Fibroblast of lung (primary cell): Measurements from ENCODE around the gene INTS15. TPM values are rescaled to one million over a fixed set of nuclear protein-coding genes. Genes with fewer than 3 reads are reported as not detected.

ENCODE experiments used
- DNase-seq, 2 donors: peaks; one replicate each; pipeline versions ENCODE4 v3.0.0 to v3.0.0-alpha.2; 2010; ENCODE audit warnings: low read depth in 2 of 2
- H2AFZ ChIP-seq: 2 replicates; pipeline ENCODE4 v1.5.1; 2012; ENCODE audit warnings: low read length, control low read depth, inconsistent platforms
- H3K27ac ChIP-seq: 2 replicates; pipeline ENCODE4 v1.5.1; 2011; ENCODE audit warnings: low read length, control low read depth; ENCODE audit not compliant: insufficient read depth
- H3K27me3 ChIP-seq: 2 replicates; pipeline ENCODE4 v1.5.1; 2011; ENCODE audit warnings: mild to moderate bottlenecking, low read length; ENCODE audit not compliant: control insufficient read depth, insufficient read depth
- H3K36me3 ChIP-seq: 2 replicates; pipeline ENCODE4 v1.5.1; 2011; ENCODE audit warnings: low read length; ENCODE audit not compliant: control insufficient read depth, insufficient read depth
- H3K4me1 ChIP-seq: 2 replicates; pipeline ENCODE4 v1.5.1; 2011; ENCODE audit warnings: low read length; ENCODE audit not compliant: control insufficient read depth, insufficient read depth; ENCODE audit errors: extremely low read depth
- H3K4me2 ChIP-seq: 2 replicates; pipeline ENCODE4 v1.5.1; 2011; ENCODE audit warnings: low read length, control low read depth; ENCODE audit not compliant: insufficient read depth; ENCODE audit errors: extremely low read depth
- H3K4me3 ChIP-seq, 4 experiments: fragments of 200-600 bp in 1 of 4; sonication (generic) in 1 of 4; replicated peaks in 1 of 4; 2 replicates each; pipeline ENCODE4 v1.5.1; 2011 to 2016; ENCODE audit warnings: low read length in 4 of 4, low read depth in 3 of 4, mild to moderate bottlenecking in 3 of 4, control low read depth in 2 of 4, inconsistent platforms in 1 of 4, mixed read lengths in 1 of 4; ENCODE audit not compliant: insufficient read depth in 1 of 4; ENCODE audit errors: control extremely low read depth in 1 of 4
- H3K79me2 ChIP-seq: 2 replicates; pipeline ENCODE4 v1.5.1; 2012; ENCODE audit warnings: mild to moderate bottlenecking, low read length, inconsistent platforms; ENCODE audit not compliant: control insufficient read depth, insufficient read depth
- H3K9ac ChIP-seq: 2 replicates; pipeline ENCODE4 v1.5.1; 2011; ENCODE audit warnings: mild to moderate bottlenecking, low read length, control low read depth; ENCODE audit not compliant: insufficient read depth
- H3K9me3 ChIP-seq: 2 replicates; pipeline ENCODE4 v1.5.1; 2012; ENCODE audit warnings: low read depth, low read length; ENCODE audit not compliant: control insufficient read depth, insufficient read depth
- H4K20me1 ChIP-seq: 2 replicates; pipeline ENCODE4 v1.5.1; 2011; ENCODE audit warnings: low read length; ENCODE audit not compliant: control insufficient read depth, insufficient read depth; ENCODE audit errors: extremely low read depth
- EZH2 ChIP-seq: IDR thresholded peaks from 2 replicates; pipeline ENCODE4 v1.5.1; 2012; ENCODE audit warnings: low read length, control low read depth, mild to moderate bottlenecking; ENCODE audit errors: missing control alignments
- polyA plus RNA-seq, 2 donors: library from polyadenylated mRNA; depleted of rRNA in 1 of 2; stranded (reverse) in 1 of 2; unstranded in 1 of 2; fragments of >200 nt; gene quantifications; 2 replicates each; pipeline ENCODE4 v1.2.1, GENCODE V29; 2011 to 2012; ENCODE audit warnings: missing spikeins in 1 of 2
- total RNA-seq: library from RNA; depleted of rRNA; stranded (reverse); fragments of >200 nt; gene quantifications from 2 replicates; pipeline ENCODE4 v1.2.1, GENCODE V29; 2014
- TF ChIP-seq, protein P1 (sequence below), 2 donors: IDR thresholded peaks in 1 of 2; conservative IDR thresholded peaks in 1 of 2; 1 replicate in 1 of 2; 2 replicates in 1 of 2; pipeline ENCODE4 v1.5.1; 2011 to 2012; ENCODE audit warnings: low read length in 2 of 2, control low read depth in 1 of 2, inconsistent platforms in 1 of 2, low read depth in 1 of 2, mild to moderate bottlenecking in 1 of 2

INTS15 gene
- total and polyA plus RNA-seq, 2 donors (not counting 1 experiment from before 2014, with no cell fraction given): 7.1 to 11.7 TPM

GRCh38 chr7:6546498-6547251 lies 43.1 kb upstream of the INTS15 start:
- Histone ChIP-seq H3K4me1 (no peaks in the 10 kb centered on the region), H3K27me3 (no peaks in the 10 kb centered on the region), H2AFZ (no peak overlapping the region), H3K4me2 (no peak overlapping the region), H3K79me2 (no peaks in the 10 kb centered on the region), H3K9me3 (no peaks in the 10 kb centered on the region), H4K20me1 (no peaks in the 10 kb centered on the region), H3K4me3 (no peak overlapping the region), H3K27ac (no peak overlapping the region), H3K9ac (no peak overlapping the region), H3K36me3 (no peaks in the 10 kb centered on the region)
- no peak for DNase-seq
- no peak for TF ChIP-seq EZH2
- TF ChIP-seq, protein P1, sequence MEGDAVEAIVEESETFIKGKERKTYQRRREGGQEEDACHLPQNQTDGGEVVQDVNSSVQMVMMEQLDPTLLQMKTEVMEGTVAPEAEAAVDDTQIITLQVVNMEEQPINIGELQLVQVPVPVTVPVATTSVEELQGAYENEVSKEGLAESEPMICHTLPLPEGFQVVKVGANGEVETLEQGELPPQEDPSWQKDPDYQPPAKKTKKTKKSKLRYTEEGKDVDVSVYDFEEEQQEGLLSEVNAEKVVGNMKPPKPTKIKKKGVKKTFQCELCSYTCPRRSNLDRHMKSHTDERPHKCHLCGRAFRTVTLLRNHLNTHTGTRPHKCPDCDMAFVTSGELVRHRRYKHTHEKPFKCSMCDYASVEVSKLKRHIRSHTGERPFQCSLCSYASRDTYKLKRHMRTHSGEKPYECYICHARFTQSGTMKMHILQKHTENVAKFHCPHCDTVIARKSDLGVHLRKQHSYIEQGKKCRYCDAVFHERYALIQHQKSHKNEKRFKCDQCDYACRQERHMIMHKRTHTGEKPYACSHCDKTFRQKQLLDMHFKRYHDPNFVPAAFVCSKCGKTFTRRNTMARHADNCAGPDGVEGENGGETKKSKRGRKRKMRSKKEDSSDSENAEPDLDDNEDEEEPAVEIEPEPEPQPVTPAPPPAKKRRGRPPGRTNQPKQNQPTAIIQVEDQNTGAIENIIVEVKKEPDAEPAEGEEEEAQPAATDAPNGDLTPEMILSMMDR (conservative IDR thresholded peaks at IDR 0.05 in 1 of 2, IDR thresholded peaks at IDR 0.05 in 1 of 2; ENCODE audit: low read depth in 1 of 2, low read length in 2 of 2): no peak

DNA sequence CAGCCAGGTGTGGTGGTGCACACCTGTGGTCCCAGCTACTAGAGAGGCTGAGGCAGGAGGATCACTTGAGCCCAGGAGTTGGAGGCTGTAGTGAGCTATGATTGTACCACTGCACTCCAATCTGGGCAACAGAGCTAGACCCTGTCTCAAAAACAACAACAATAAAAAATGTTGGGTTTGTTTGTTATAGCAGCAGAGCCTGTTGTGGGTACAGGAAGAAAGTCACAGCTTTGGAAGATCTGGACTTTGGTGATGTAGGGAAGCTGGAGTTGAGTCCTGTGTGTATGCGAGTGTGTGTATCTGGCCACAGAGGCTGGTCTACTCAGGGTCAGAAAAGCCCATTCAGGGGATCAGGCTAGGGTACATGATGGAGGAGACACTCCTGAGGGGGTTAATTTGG lies 42.4 kb upstream of the INTS15 start:
- no peaks in the 10 kb centered on the region for H3K9me3 ChIP-seq
- H3K27ac ChIP-seq: no peak overlapping the region
- H3K36me3 ChIP-seq: no peaks in the 10 kb centered on the region
- no peak overlapping the region for H3K9ac ChIP-seq
- no peak overlapping the region for H2AFZ ChIP-seq
- H3K4me2 ChIP-seq: no peak overlapping the region
- no peaks in the 10 kb centered on the region for H3K79me2 ChIP-seq
- no peaks in the 10 kb centered on the region for H4K20me1 ChIP-seq
- H3K27me3 ChIP-seq: no peaks in the 10 kb centered on the region
- TF ChIP-seq, protein P1 (conservative IDR thresholded peaks at IDR 0.05 in 1 of 2, IDR thresholded peaks at IDR 0.05 in 1 of 2; ENCODE audit: low read depth in 1 of 2, low read length in 2 of 2): no peak
- no peak for TF ChIP-seq EZH2
- no peaks in the 10 kb centered on the region for H3K4me1 ChIP-seq
- H3K4me3 ChIP-seq: no peak overlapping the region
- no peak for DNase-seq

DNA sequence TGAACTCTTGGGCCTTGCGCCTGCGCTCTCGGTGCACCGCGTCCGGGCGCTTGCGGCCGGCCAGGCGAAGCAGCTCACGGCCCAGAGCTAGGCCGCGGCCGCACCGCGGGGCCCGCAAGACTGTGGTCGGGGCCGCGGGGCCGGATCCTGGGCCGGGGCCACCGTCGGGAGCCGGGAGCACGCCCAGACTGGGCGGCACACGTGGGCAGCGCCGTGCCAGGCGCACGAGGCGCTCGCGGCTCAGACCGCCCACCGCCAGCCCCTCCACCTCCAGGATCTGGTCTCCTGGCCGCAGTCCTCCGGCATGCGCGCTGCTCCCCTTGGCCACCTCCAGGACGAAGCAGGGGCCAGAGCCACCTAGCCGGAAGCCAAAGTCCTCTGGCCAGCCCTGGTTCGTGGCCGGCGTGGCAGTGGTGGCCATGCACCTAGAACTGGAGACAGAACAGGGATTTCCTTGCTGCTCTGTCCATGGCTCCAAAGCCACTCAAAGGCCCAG lies 38.8 kb upstream of the INTS15 start, which contains the start of gene GRID2IP:
Gene GRID2IP (minus strand): TSS at position 446 of the 496 bp plus-strand sequence. CDS start 25 bp downstream, at position 421.
- no peak for DNase-seq
- no peak within 1 kb of the TSS for H3K9ac ChIP-seq
- H3K4me1 ChIP-seq: no peaks in the 10 kb centered on the region
- no peak within 1 kb of the TSS for H3K4me3 ChIP-seq
- TF ChIP-seq, protein P1 (conservative IDR thresholded peaks at IDR 0.05 in 1 of 2, IDR thresholded peaks at IDR 0.05 in 1 of 2; ENCODE audit: low read depth in 1 of 2, low read length in 2 of 2): no peak
- no peak for TF ChIP-seq EZH2
- no peaks in the 10 kb centered on the region for H3K9me3 ChIP-seq
- H3K27ac ChIP-seq: no peak within 1 kb of the TSS
- H4K20me1 ChIP-seq: no peaks in the 10 kb centered on the region
- H3K79me2 ChIP-seq: no peaks in the 10 kb centered on the region
- no peaks in the 10 kb centered on the region for H3K27me3 ChIP-seq
- no peaks in the 10 kb centered on the region for H3K36me3 ChIP-seq
- no peak within 1 kb of the TSS for H3K4me2 ChIP-seq
- H2AFZ ChIP-seq: no peak within 1 kb of the TSS
